K562 (cell line): ENCODE measurements around the gene CENPH. TPM values are rescaled to one million over a fixed set of nuclear protein-coding genes. Genes with fewer than 3 reads are reported as not detected.

Experiments used
- EP400 ChIP-seq: fragments of 450-650 bp; IDR thresholded peaks from 2 replicates; pipeline ENCODE4 v1.6.1; 2017; ENCODE audit warnings: antibody characterized with exemption, mild to moderate bottlenecking, moderate library complexity
- EZH2 ChIP-seq: IDR thresholded peaks from 2 replicates; pipeline ENCODE4 v1.6.1; 2012; ENCODE audit warnings: low read depth, mild to moderate bottlenecking, inconsistent platforms, low read length, borderline replicate concordance
- GABPB2 ChIP-seq: fragments of 250-450 bp; sonication (Bioruptor Pico); conservative IDR thresholded peaks from 2 replicates; pipeline ENCODE4 v1.5.1; 2021; ENCODE audit warnings: mild to moderate bottlenecking
- HDAC2 ChIP-seq: fragments of 450-650 bp; IDR thresholded peaks from 2 replicates; pipeline ENCODE4 v1.6.1; 2016; ENCODE audit warnings: mild to moderate bottlenecking
- HDAC8 ChIP-seq: fragments of 450-650 bp; IDR thresholded peaks from 2 replicates; pipeline ENCODE4 v1.6.1; 2016; ENCODE audit warnings: mild to moderate bottlenecking, missing genetic modification characterization, moderate library complexity, missing compliant biosample characterization
- MBD2 ChIP-seq: sonication (generic); IDR thresholded peaks from 2 replicates; pipeline ENCODE4 v1.6.1; 2016; ENCODE audit warnings: low read depth, borderline replicate concordance
- MYC ChIP-seq, 2 experiments: fragments of 250-450 bp in 1 of 2; sonication (Bioruptor Pico) in 1 of 2; IDR thresholded peaks; 2 replicates each; pipeline versions ENCODE4 v1.5.1 to v1.6.1; 2012 to 2021; ENCODE audit warnings: low read depth in 2 of 2, borderline replicate concordance in 1 of 2, improper control_type of control experiment in 1 of 2, low read length in 1 of 2, mild to moderate bottlenecking in 1 of 2, moderate library complexity in 1 of 2
- NEUROD1 ChIP-seq: fragments of 150-350 bp; IDR thresholded peaks from 2 replicates; pipeline ENCODE4 v1.6.1; 2014; ENCODE audit warnings: borderline replicate concordance, low read length, low read depth; ENCODE audit not compliant: partially characterized antibody
- RBM22 ChIP-seq: fragments of 200-400 bp; formaldehyde crosslinking; IDR thresholded peaks from 2 replicates; pipeline ENCODE4 v1.6.1; 2018; ENCODE audit warnings: low read length, low read depth; ENCODE audit not compliant: poor library complexity, severe bottlenecking
- TCF3 ChIP-seq: sonication (generic); formaldehyde crosslinking; IDR thresholded peaks from 2 replicates; pipeline ENCODE4 v1.4.0; 2020; ENCODE audit warnings: mild to moderate bottlenecking, missing genetic modification reagents
- THRA ChIP-seq: fragments of 450-650 bp; IDR thresholded peaks from 2 replicates; pipeline ENCODE4 v1.6.1; 2017; ENCODE audit warnings: mild to moderate bottlenecking, moderate library complexity
- ZBTB26 ChIP-seq: fragments of 450-650 bp; formaldehyde crosslinking; IDR thresholded peaks from 2 replicates; pipeline ENCODE4 v1.4.0; 2022; ENCODE audit warnings: missing genetic modification characterization
- ZKSCAN8 ChIP-seq: fragments of 200-800 bp; sonication (Bioruptor generic); IDR thresholded peaks from 2 replicates; pipeline ENCODE4 v1.6.1; 2016; ENCODE audit warnings: missing genetic modification characterization, missing compliant biosample characterization
- ZNF41 ChIP-seq: fragments of 250-450 bp; sonication (Bioruptor Pico); conservative IDR thresholded peaks from 2 replicates; pipeline ENCODE4 v1.4.0; 2020; ENCODE audit warnings: mild to moderate bottlenecking
- ZNF449 ChIP-seq: fragments of 250-450 bp; sonication (Bioruptor Pico); IDR thresholded peaks from 2 replicates; pipeline ENCODE4 v1.8.0; 2022; ENCODE audit warnings: moderate library complexity, mild to moderate bottlenecking, inconsistent platforms
- ZNF512 ChIP-seq: IDR thresholded peaks from 2 replicates; pipeline ENCODE4 v1.6.1; 2016; ENCODE audit warnings: missing genetic modification characterization, missing compliant biosample characterization
- ZNF551 ChIP-seq: fragments of 250-450 bp; sonication (Bioruptor Pico); IDR thresholded peaks from 2 replicates; pipeline ENCODE4 v1.5.0; 2021; ENCODE audit warnings: mild to moderate bottlenecking, moderate library complexity
- polyA plus RNA-seq, 8 experiments: library from polyadenylated mRNA; depleted of rRNA in 4 of 8; stranded (reverse) in 5 of 8; unstranded in 3 of 8; fragments of >200 nt; fragmentation: Nextera tagmentation in 2 of 8; fragmentation: Illumina TruSeq in 1 of 8; extraction: Ambion mirVana in 2 of 8; extraction: Trizol in 1 of 8; gene quantifications; 2 replicates each; pipeline versions ENCODE4 v1.2.1 to v1.2.3, GENCODE V29; 2011 to 2014; ENCODE audit warnings: inconsistent platforms in 1 of 8, missing spikeins in 1 of 8
- total RNA-seq, 7 experiments: library from RNA; depleted of rRNA in 6 of 7; stranded (reverse); fragments of >200 nt in 6 of 7; fragmentation: Illumina TruSeq in 2 of 7; extraction: Trizol in 2 of 7; gene quantifications; 2 replicates each; pipeline versions ENCODE4 v1.2.1 to v1.2.3, GENCODE V29; 2011 to 2021; ENCODE audit warnings: low replicate concordance in 1 of 7
- TF ChIP-seq, protein P1 (sequence below): fragments of 250-450 bp; sonication (Bioruptor Pico); IDR thresholded peaks from 2 replicates; pipeline ENCODE4 v1.4.0; 2020; ENCODE audit warnings: mild to moderate bottlenecking, moderate library complexity

Gene CENPH
- total and polyA plus RNA-seq, 9 of the 15 experiments (the other 6 are each of a cell fraction or from before 2014, with no cell fraction given): 10.5 to 124 (median 74.9) TPM

- TF ChIP-seq THRA (no peak), RBM22 (peak; percentile 70), ZKSCAN8 (CRISPR knock-in tag) (no peak), NEUROD1 (peak; percentile 85), ZNF551 (CRISPR knock-in tag) (no peak), MBD2 (peak; percentile 90), ZBTB26 (CRISPR knock-in tag) (no peak), MYC (IDR thresholded peaks at IDR 0.05; ENCODE audit: low read depth, low read length) (peak; percentile 94), MYC (CRISPR knock-in tag; IDR thresholded peaks at IDR 0.05; ENCODE audit: borderline replicate concordance, low read depth) (peak; percentile 50; the same call in 1 of the 2 replicates), EZH2 (no peak), HDAC2 (peak; percentile 69), ZNF512 (tag) (no peak), HDAC8 (tag) (no peak), EP400 (peak; percentile 99), GABPB2 (no peak), TCF3 (CRISPR knock-in tag) (no peak), ZNF41 (no peak), ZNF449 (CRISPR knock-in tag) (no peak)
- TF ChIP-seq, protein P1, sequence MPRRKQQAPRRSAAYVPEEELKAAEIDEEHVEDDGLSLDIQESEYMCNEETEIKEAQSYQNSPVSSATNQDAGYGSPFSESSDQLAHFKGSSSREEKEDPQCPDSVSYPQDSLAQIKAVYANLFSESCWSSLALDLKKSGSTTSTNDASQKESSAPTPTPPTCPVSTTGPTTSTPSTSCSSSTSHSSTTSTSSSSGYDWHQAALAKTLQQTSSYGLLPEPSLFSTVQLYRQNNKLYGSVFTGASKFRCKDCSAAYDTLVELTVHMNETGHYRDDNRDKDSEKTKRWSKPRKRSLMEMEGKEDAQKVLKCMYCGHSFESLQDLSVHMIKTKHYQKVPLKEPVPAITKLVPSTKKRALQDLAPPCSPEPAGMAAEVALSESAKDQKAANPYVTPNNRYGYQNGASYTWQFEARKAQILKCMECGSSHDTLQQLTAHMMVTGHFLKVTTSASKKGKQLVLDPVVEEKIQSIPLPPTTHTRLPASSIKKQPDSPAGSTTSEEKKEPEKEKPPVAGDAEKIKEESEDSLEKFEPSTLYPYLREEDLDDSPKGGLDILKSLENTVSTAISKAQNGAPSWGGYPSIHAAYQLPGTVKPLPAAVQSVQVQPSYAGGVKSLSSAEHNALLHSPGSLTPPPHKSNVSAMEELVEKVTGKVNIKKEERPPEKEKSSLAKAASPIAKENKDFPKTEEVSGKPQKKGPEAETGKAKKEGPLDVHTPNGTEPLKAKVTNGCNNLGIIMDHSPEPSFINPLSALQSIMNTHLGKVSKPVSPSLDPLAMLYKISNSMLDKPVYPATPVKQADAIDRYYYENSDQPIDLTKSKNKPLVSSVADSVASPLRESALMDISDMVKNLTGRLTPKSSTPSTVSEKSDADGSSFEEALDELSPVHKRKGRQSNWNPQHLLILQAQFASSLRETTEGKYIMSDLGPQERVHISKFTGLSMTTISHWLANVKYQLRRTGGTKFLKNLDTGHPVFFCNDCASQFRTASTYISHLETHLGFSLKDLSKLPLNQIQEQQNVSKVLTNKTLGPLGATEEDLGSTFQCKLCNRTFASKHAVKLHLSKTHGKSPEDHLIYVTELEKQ: no peak
Observed at GRCh38 chr5:69166686-69167492, 22.5 kb upstream of the CENPH start, which contains the start of gene CCNB1 (continued).
